Testis (tissue), 2 donors: ENCODE results near the gene STIM1.

Experiments used
- CTCF ChIP-seq, 3 experiments: fragments of 450-650 bp in 2 of 3; fragments of 200-600 bp in 1 of 3; sonication (generic) in 1 of 3; IDR thresholded peaks; one replicate each; pipeline ENCODE4 v1.5.1; 2016 to 2019; ENCODE audit warnings: antibody characterized with exemption in 3 of 3, mild to moderate bottlenecking in 2 of 3, moderate library complexity in 1 of 3
- POLR2A ChIP-seq: fragments of 450-650 bp; IDR thresholded peaks from one replicate; pipeline ENCODE4 v1.6.1; 2017; ENCODE audit warnings: antibody characterized with exemption, mild to moderate bottlenecking, moderate library complexity

- TF ChIP-seq CTCF (IDR thresholded peaks at IDR 0.05) (no peak), POLR2A (no peak)
Measured at GRCh38 chr11:3964056-3964455, 108.6 kb downstream of the STIM1 start.
